HG02943 (cell line): Measurements from ENCODE around the gene ISM1.
"Not testable (repeated sequence)": the region's sequence is repeated elsewhere in the genome, so short reads cannot be mapped to it uniquely, and the experiment has no call there.

Experiments used
- ATAC-seq: cut with Tn5 transposase; IDR thresholded peaks from one replicate; pipeline ENCODE4 v1.9.1; 2021; ENCODE audit warnings: mild to moderate bottlenecking, low read depth, moderate library complexity; ENCODE audit not compliant: unreplicated experiment

ISM1 gene

DNA sequence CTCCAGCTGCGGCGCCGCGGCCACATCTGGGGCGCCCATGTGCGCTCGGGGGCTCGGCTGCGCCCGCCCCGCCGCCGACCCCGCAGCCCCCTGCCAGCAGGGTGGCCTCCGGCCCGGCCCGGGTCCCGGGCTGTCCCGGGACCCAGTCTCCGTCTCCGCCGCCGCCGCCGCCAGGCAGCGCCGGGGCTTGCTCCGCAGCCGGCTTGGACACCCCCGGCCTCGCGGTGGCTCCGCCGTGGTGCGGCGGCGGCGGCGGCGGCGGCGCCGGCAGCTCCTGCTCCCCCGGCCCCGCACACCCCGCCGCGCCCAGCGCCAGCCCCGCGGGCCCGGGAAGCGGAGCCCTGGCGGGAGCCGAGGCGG is 219 bp downstream of the ISM1 start:
- peak; percentile 24 for ATAC-seq

DNA sequence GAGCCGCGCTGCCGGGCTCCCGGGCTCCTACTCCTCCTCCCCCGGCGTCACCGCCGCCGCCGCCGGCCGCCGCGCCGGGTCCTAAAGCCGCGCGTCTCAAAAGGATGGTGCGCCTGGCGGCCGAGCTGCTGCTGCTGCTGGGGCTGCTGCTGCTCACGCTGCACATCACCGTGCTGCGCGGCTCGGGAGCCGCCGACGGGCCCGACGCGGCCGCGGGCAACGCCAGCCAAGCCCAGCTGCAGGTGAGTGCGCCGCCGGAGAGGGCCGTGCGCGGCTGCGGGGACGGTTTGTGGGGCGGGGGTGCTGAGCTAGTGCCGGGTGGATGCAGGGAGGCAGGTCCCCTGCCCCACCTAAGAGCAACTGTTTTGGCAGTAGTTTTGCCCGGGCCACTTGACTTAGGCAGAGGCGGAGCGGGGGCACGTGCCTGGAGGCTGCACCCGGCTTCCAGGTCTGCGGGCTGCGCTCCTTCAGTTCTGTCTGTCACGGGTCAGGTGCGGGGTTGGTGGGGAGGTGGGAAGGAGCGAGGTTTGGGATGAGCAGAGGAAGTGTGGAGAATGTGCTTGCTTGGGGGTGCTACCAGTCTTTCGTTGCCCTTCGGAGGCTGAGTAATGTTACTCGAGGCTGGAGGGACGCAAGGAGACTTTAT is 722 bp downstream of the ISM1 start:
- ATAC-seq = peak; percentile 78

DNA sequence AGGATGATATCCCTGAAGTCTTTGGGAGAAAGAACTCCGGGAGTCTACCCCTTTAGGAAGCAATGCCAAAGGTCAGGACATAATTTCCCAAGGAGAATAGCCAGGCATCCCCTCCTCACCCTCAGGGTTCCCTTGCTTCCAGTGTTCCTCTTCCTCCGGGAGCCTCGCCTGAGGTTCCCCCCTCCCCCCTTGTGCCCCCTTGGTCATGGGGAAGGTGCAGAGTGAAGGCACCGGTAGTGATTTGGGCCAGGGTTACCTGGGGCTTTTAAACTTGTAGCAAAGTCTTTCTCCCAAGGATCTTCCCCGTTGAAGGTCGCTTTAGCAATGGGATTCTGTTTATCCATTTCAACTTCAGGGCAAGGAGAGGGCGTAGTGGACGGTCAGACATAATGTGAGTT is 1.2 kb downstream of the ISM1 start:
- ATAC-seq = no peak

DNA sequence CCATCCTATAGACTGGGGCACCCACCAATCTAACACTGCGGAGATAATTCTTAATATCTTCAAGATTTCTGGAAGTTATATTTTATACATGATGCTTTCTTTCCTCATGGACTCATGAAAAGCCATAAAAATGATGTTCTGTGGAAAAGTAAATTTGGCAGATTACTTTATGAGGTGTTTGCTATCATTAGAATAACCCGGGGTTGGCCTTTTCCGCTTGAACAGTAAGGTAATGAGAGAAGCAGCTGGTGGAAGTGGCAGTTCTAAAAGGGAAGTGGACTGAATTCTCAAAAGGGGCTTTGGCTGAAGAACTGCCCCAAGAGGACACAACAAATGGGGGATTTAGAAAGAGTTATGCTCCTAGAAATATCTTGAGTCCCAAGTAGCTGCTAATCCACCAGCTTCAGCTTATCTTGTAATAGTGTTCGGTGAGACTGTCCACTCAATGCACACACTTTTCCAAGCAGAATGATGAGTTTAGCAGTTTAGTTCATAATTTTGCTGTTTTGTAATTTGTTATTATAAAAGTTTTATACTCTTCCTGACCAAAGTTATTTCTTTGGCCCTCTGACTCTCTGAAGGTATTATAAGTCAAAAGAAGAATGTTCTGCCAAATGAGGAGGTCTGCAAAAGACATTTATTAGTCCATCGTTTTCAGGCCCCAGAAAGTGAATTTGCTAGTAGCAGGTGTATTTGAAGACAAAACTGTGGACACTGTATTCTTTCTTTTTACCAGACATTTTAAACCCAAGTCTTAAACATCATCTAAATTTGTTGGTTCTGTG is 2.9 kb downstream of the ISM1 start:
- ATAC-seq = no peak

DNA sequence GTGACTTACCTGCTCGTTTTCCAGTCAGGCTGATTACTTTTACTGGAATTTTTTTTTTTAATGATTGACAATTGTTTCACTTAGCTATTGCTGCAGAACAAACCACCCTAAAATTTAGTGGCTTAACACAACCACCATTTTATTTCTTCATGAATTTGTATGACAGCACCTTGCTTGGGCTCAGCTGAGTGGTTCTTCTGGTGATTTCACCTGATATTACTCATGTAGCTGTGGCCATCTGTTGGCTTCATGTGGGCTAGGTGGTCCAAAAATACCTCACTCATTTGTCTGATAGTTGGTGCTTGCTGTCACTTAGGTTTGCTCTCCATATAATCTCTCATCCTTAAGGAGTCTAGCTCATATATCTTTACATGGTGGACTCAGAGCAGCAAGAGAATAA is 5.3 kb downstream of the ISM1 start:
- ATAC-seq = no peak

DNA sequence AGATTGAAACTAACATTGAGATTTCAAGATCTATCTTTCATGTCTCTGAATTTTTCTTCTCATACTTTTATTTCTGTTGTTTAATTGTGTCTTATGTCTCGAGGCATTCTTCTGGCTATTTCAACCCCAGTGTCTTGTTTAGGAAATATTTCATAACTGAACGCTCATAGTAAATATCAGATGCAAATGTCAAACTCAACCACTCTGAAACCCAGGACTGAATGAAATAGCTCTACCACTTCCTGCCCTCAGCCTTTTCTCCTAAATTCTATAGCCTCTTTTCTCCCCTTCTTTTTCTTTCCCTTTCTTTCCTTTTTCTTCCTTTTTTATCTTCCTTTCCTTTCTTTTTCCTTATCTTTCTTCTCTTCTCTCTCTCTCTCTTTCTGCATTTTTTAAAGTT is 7.7 kb downstream of the ISM1 start:
- no peak for ATAC-seq

DNA sequence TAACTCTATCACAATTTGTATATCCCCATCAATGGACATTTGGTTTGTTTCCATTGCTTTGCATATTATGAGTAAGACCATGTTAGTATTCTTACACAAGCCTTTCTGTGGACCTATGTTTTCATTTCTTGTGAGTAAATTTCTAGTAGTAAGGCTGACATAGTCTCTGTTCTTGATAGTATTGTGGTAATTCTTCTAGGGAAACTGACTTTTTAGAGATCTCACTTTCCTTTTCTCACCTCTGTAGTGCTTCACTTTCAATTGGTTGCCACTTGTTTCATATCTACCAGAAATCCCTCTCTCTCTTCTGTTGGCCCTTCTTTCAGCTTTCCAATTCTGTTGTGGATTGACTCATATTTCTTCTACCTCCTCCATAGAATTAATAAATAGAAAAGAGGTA is 8.5 kb downstream of the ISM1 start:
- peak; percentile 80 for ATAC-seq

DNA sequence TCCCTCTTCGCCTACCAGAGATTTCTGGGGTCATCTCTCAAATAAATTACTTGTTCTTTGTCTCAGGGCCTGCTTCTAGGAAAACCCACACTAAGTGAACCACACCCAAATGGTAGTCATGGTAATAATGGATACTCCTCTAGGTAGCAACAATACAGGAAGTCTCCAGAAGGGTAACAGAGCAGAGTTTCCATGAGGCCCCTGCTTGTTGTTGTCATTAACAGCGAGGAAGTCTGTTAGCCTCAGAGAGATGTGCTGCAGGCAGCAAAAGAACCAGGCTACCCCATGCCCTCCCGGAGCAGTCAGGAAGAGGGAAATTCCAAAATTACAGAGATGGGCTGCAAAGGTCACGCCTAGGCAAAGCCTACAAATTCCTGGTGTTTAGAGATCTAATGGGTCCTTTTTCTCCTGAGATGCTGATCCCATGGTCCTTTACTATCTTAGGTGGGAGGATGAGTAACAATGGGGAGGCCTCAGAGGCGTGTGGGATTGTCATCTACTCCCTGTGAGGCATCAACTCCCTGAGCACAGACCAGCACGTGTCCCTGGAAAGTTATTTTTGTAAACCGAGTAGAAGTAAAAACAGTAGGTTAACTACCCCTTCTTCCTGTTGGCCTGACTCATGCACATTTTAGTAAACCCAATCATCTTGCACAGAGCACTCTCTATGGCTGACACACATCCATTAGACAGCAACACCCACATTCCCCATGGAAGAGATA is 10.1 kb downstream of the ISM1 start:
- no peak for ATAC-seq

DNA sequence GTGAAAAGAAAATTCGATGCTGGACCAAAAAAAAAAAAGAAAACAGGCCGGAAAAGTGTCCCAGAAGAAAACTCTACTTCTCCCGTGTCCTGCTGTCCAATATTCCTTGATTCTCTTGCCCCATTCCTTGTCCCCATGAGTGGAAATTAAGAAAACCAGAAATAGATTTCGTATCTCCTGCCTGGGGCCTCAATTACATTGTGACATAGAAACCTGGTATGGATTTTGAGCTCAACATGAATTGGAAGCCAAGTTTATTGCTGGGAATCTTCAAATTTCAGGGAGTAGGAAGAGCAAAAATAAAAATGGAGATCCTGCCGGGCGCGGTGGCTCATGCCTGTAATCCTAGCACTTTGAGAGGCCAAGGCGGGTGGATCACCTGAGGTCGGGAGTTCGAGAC is 11.9 kb downstream of the ISM1 start:
- no peak for ATAC-seq

DNA sequence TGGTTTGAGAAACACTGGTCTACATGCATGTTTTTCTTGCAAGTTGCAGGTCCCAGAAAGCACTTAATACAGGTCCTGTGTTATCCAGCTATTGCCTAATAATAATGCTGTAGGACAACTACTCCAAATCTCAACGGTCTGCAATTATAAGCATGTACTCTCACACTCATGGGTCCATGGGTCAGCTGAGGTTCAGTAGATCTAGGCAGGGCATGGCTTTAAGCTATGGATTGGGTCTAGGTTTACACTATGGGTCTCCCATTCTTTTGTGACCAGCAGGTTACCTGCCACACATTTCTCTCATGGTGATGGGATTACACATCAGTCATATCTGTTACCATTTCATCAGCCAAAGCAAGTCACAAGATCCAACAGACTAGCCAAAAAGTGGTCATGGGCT is 13.9 kb downstream of the ISM1 start:
- ATAC-seq = no peak

DNA sequence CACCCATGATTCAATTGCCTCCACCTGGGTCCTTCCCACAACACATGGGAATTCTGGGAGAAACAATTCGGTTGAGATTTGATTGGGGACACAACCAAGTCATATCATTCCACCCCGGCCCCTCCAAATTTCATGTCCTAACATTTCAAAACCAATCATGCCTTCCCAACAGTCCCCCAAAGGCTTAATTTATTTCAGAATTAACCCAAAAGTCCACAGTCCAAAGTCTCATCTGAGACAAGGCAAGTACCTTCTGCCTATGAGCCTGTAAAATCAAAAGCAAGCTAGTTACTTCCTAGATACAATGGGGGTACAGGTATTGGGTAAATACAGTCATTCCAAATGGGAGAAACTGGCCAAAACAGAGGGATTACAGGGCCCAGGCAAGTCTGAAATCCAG is 15.3 kb downstream of the ISM1 start:
- ATAC-seq = not testable (repeated sequence)

DNA sequence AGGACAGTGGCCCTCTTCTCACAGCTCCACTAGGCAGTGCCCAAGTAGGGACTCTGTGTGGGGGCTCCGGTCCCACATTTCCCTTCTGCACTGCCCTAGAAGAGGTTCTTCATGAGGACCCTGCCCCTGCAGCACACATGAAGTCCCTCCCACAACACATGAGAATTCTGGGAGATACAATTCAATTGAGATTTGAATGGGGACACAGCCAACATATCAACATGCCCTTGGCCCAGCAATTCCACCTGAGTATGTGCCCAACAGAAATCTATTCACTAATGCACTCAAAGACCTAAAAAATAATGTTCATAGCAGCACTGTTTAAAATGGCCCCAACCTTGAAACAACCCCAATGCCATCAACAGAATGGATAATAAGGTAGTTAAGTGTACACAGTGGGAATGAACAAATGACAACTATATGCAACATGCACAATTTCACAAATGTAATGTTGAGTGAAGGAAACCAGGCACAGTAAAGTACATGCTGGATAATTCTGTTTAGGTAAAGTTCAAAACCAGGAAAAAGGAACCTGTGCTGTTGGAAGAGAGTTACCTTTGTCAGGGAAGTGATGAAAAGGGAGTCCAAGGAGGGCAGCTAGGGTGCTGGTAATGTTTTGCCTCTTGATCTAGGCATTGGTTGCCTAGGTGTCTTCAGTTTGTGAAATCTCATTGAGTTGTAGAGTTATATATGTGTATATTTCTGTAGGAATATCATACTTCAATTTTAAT is 16.1 kb downstream of the ISM1 start:
- no peak for ATAC-seq

DNA sequence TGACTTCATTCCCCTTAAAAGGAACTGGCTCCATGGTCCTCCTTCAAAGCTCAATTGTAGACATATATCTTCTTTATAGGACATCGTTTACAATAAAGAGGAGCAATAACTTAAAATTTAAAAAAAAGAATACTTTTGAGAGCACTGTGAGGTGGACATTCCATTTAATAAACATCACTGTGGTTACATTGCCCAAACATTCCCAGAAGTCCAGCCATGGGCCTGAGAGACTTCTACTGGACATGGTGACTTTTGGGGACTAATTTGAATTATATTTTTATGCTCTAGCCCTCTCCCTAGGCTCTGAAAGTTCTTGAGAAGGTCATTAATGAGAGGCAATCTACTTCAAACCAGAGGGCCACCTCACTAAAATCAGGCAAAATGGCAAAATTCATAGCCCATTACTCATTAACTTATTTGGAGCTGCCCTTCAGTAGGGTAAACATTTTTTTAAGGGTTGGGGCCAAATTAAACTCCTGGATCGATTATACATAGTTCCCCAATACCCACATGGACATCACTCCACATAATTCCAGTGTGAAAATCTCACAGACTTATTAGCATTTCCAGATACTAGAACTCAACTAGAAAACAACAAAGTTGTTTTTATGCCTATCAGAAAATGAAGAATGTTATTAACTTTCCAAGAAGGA is 17.1 kb downstream of the ISM1 start:
- no peak for ATAC-seq

DNA sequence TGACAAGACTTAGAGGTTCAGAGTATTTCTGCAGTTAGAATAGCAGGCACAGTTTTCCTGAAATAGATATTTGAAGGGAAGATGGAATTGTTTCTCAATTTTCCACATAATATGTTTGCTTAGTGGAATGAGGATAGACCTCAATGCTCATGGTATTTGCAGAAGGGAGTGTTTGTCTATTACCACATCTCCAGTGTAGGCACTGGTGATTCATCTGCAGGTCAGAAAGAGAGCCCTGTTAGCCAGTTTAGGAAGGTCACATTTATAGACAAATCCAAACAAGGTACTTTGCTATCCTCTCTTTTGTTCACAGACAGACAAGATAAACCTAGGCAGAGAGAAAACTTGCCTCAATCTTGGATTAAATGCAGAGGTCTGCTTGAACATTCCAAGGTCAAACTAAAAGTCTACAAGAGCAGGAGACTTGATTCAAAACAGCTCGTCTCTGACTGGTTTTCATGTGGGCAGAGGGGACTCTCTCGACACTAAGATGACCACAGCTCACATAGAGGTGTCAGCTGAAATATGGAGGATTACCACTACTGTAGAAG is 22.8 kb downstream of the ISM1 start:
- ATAC-seq = no peak

DNA sequence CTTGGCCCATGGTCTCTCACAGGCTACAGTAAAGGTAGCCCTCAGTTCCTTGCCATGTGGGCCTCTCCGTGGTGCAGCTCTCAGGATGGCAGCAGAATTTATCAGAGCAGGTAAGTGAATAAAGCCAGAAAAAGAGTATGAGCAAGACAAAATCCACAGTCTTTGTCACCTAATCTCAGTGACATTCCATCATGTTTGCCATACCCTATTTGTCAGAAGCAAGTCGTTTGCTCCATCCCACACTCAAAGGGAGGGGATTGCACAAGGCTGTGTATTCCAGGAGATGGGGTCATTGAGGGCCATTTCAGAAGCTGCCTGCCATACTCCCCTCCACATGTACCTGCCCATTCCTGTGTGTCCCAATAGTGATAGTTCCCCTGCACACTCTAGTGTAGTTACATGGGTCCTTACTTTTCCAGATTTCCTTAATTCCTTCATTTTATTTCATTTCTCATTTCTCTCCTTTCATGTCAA is 24.2 kb downstream of the ISM1 start:
- ATAC-seq = no peak

DNA sequence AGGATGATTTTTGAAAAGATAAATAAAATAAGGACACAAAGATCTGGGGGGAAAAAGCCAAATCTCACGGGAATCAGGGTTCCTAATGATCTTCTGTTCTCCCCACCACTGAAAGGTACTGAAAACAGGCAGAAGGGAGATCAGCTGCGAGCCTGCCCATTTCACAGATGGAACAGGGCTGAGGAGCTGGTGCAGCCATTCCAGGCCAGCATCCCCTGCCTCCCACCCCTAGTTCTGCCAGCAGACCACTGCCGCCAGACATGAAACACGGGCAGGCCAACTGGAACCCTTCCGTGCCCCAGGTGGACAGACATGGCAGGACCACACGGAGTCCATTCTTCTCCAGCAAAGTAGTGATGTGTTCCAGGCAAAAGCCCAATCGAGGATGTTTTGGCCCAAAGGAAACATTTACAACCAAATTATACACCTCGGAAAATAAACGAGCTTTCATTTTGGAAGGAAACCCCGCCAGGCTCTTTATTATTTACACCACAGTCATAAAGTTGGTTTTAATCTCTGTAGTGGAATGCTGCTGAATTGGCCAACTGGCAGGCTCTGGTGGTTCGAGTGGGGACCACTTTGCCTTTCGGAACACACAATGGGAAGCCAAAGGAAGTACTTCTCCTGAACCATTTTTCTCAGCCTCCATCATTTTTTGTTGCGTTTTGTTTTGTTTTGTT is 28.2 kb downstream of the ISM1 start:
- no peak for ATAC-seq

DNA sequence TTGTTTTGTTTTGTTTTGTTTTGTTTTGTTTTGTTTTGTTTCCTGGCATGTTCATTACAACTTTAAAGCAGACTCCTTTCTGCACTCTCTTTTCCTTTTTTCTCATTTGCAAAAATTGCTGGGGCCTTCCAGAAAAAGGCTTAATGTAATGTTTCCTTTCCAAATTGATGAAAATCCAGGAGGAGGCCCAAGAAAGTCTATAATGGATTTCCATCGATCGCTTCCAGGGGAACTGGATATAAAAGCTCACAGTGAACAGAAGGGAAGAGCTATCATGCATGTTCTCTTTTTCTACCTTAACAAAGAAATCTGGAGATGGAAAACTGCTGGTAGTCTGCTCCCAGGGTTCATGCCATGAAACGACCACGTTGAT is 28.7 kb downstream of the ISM1 start:
- ATAC-seq = no peak

DNA sequence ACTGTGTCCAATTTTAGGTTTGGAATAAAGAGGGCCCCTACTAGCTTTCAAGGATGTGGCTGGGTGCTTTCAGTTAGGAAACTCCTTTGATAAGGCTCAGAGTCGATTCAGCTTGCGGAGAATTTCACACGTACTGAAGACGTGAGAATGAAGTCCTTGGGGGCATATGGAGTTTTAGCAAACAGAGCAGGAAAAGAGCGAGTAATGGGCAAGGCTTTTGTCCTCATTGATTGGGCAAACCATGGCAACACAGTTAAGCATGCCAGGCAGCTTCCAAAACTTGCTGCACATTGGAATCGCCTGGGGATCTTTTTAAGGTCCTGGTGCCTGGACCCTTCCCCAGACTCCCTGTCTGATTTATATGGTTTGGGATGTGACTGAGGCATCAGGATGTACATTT is 29.2 kb downstream of the ISM1 start:
- no peak for ATAC-seq

DNA sequence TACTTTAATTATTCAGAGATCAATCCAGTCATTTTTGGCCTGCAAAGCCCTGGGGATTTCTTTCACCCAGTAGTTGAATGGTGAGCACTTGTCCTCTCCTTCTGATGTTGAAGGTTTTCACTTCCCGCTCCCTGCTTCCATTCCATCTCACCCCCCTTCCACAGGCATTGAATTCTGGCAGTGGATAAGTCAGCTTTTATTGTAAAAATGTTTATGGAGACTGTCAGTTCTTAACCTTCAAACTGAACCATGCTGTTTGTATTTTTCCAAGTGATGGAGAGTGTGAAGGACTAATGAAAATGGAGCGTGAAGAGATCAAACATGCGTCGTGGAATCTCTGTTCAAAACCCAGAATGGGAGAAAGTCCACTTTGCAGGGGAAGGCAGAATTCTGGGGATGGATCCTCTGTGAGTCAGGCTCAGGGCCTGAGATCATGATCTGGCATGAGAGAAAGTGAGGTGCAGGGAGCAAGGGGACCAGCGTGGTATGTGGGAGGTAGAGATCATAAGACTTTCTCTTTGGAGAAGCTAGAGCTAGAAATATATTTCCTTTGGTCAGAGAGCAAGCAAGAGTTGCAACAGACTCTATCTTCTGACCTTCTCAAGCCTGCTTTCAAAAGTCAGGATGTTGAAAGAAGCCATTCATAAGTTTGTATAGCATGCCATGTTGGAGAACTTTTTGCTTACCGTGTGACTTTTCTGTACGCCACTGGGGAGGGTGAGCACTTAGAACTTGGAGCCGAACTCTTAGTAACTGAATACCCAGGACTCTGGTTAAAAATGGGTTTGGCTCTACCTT is 30.2 kb downstream of the ISM1 start:
- no peak for ATAC-seq
